Measurements from ENCODE around the gene SPDEF. TPM values are rescaled to one million over a fixed set of nuclear protein-coding genes. Genes with fewer than 3 reads are reported as not detected.
A peak's percentile ranks its signal among the peaks of the same experiment; 100 is the strongest.

Gene SPDEF
- total and polyA plus RNA-seq, 7 experiments from 2014 or later: 0.39 to 0.40 TPM; not detected in 5

GRCh38 chr6:34589691-34590090, 33.6 kb upstream of the SPDEF start:
- Histone ChIP-seq H3K27ac (ENCODE audit: low read depth, low read length) (no peak overlapping the region), H3K4me3 (ENCODE audit: low read length) (no peak overlapping the region), H3K9me3 (ENCODE audit: control insufficient read depth in 2 of 3, low read length in 3 of 3) (no peaks in the 10 kb centered on the region), H3K4me1 (ENCODE audit: control insufficient read depth in 2 of 2, insufficient read depth in 2 of 2, low read length in 2 of 2) (peaks cover 0 to 4% of the 10 kb centered on the region in 2 donors), H3K27me3 (ENCODE audit: control insufficient read depth in 2 of 2, insufficient read depth in 2 of 2, low read length in 2 of 2) (no peaks in the 10 kb centered on the region), H3K36me3 (ENCODE audit: control insufficient read depth in 2 of 3, insufficient read depth in 3 of 3, low read length in 3 of 3) (peaks cover 0 to 44% (median 7%) of the 10 kb centered on the region in 3 experiments)
- no peak overlapping the region for H3K27ac Mint-ChIP-seq
- POLR2A ChIA-PET: no interaction called here
- no peaks in the 10 kb centered on the region for H3K9me3 Mint-ChIP-seq
- ATAC-seq: no peak
- peaks cover 9 to 30% (median 17%) of the 10 kb centered on the region in 7 donors for H3K4me1 Mint-ChIP-seq
- H3K4me3 Mint-ChIP-seq: no peak overlapping the region
- H3K27me3 Mint-ChIP-seq: no peaks in the 10 kb centered on the region
- peaks cover 0 to 10% (median 7%) of the 10 kb centered on the region in 5 donors for H3K36me3 Mint-ChIP-seq
- DNase-seq: no peak
- CTCF ChIA-PET: no interaction called here
- intact Hi-C loops (cut with micrococcal nuclease): no loop called here

GRCh38 chr6:34589140-34589539, 33.0 kb upstream of the SPDEF start:
- H3K27ac Mint-ChIP-seq: no peak overlapping the region
- POLR2A ChIA-PET: no interaction called here
- DNase-seq: no peak
- no peak overlapping the region for H3K4me3 ChIP-seq (ENCODE audit: low read length)
- CTCF ChIA-PET: no interaction called here
- peaks cover 0 to 44% (median 7%) of the 10 kb centered on the region in 3 experiments for H3K36me3 ChIP-seq (ENCODE audit: control insufficient read depth in 2 of 3, insufficient read depth in 3 of 3, low read length in 3 of 3)
- H3K36me3 Mint-ChIP-seq: peaks cover 0 to 10% (median 7%) of the 10 kb centered on the region in 5 donors
- H3K4me1 Mint-ChIP-seq: peaks cover 11 to 29% (median 18%) of the 10 kb centered on the region in 7 donors
- H3K27me3 ChIP-seq (ENCODE audit: control insufficient read depth in 2 of 2, insufficient read depth in 2 of 2, low read length in 2 of 2): no peaks in the 10 kb centered on the region
- H3K4me1 ChIP-seq (ENCODE audit: control insufficient read depth in 2 of 2, insufficient read depth in 2 of 2, low read length in 2 of 2): peaks cover 0 to 4% of the 10 kb centered on the region in 2 donors
- ATAC-seq: no peak
- no peaks in the 10 kb centered on the region for H3K9me3 ChIP-seq (ENCODE audit: control insufficient read depth in 2 of 3, low read length in 3 of 3)
- H3K9me3 Mint-ChIP-seq: no peaks in the 10 kb centered on the region
- no peaks in the 10 kb centered on the region for H3K27me3 Mint-ChIP-seq
- no peak overlapping the region for H3K27ac ChIP-seq (ENCODE audit: low read depth, low read length)
- no peak overlapping the region for H3K4me3 Mint-ChIP-seq
- intact Hi-C loops (cut with micrococcal nuclease): no loop called here

- Mint-ChIP-seq H3K9me3 (no peaks in the 10 kb centered on the region), H3K27ac (peak overlapping the region in 2 of 9 donors; percentile 36 to 48), H3K4me3 (no peak overlapping the region), H3K27me3 (no peaks in the 10 kb centered on the region), H3K4me1 (peaks cover 11 to 19% (median 17%) of the 10 kb centered on the region in 7 donors), H3K36me3 (peaks cover 0 to 10% (median 7%) of the 10 kb centered on the region in 5 donors)
- H3K4me1 ChIP-seq (ENCODE audit: control insufficient read depth in 2 of 2, insufficient read depth in 2 of 2, low read length in 2 of 2): peaks cover 0 to 4% of the 10 kb centered on the region in 2 donors
- intact Hi-C loops (cut with micrococcal nuclease): no loop called here
- no peaks in the 10 kb centered on the region for H3K27me3 ChIP-seq (ENCODE audit: control insufficient read depth in 2 of 2, insufficient read depth in 2 of 2, low read length in 2 of 2)
- H3K27ac ChIP-seq (ENCODE audit: low read depth, low read length): no peak overlapping the region
- DNase-seq (no peak), ATAC-seq (no peak)
- CTCF ChIA-PET: no interaction called here
- H3K9me3 ChIP-seq (ENCODE audit: control insufficient read depth in 2 of 3, low read length in 3 of 3): no peaks in the 10 kb centered on the region
- no peak overlapping the region for H3K4me3 ChIP-seq (ENCODE audit: low read length)
- peaks cover 0 to 44% (median 7%) of the 10 kb centered on the region in 3 experiments for H3K36me3 ChIP-seq (ENCODE audit: control insufficient read depth in 2 of 3, insufficient read depth in 3 of 3, low read length in 3 of 3)
- POLR2A ChIA-PET: no interaction called here
Measured at GRCh38 chr6:34587851-34588250, 31.7 kb upstream of the SPDEF start.

- no peak overlapping the region for H3K4me3 ChIP-seq (ENCODE audit: low read length)
- H3K4me3 Mint-ChIP-seq: no peak overlapping the region
- H3K27me3 Mint-ChIP-seq: no peaks in the 10 kb centered on the region
- POLR2A ChIA-PET: interaction anchor here (0.6 kb wide), 1 partner anchor 706 kb away, joined by 3 read pairs; no protein-coding TSS in a partner anchor
- peaks cover 11 to 19% (median 17%) of the 10 kb centered on the region in 7 donors for H3K4me1 Mint-ChIP-seq
- H3K36me3 ChIP-seq (ENCODE audit: control insufficient read depth in 2 of 3, insufficient read depth in 3 of 3, low read length in 3 of 3): peaks cover 0 to 44% (median 7%) of the 10 kb centered on the region in 3 experiments
- H3K36me3 Mint-ChIP-seq: peaks cover 0 to 10% (median 7%) of the 10 kb centered on the region in 5 donors
- no peaks in the 10 kb centered on the region for H3K27me3 ChIP-seq (ENCODE audit: control insufficient read depth in 2 of 2, insufficient read depth in 2 of 2, low read length in 2 of 2)
- CTCF ChIA-PET: no interaction called here
- intact Hi-C loops (cut with micrococcal nuclease): no loop called here
- no peaks in the 10 kb centered on the region for H3K9me3 ChIP-seq (ENCODE audit: control insufficient read depth in 2 of 3, low read length in 3 of 3)
- peak overlapping the region in 1 of 9 donors; percentile 48 for H3K27ac Mint-ChIP-seq
- peaks cover 0 to 4% of the 10 kb centered on the region in 2 donors for H3K4me1 ChIP-seq (ENCODE audit: control insufficient read depth in 2 of 2, insufficient read depth in 2 of 2, low read length in 2 of 2)
- ATAC-seq (no peak), DNase-seq (no peak)
- no peak overlapping the region for H3K27ac ChIP-seq (ENCODE audit: low read depth, low read length)
- H3K9me3 Mint-ChIP-seq: no peaks in the 10 kb centered on the region
Measured at GRCh38 chr6:34587325-34587724, 31.2 kb upstream of the SPDEF start.

GRCh38 chr6:34586327-34587040, 30.4 kb upstream of the SPDEF start:
- Histone ChIP-seq H3K27me3 (ENCODE audit: control insufficient read depth in 2 of 2, insufficient read depth in 2 of 2, low read length in 2 of 2) (no peaks in the 10 kb centered on the region), H3K4me1 (ENCODE audit: control insufficient read depth in 2 of 2, insufficient read depth in 2 of 2, low read length in 2 of 2) (no peaks in the 10 kb centered on the region), H3K4me3 (ENCODE audit: low read length) (no peak overlapping the region), H3K9me3 (ENCODE audit: control insufficient read depth in 2 of 3, low read length in 3 of 3) (no peaks in the 10 kb centered on the region), H3K36me3 (ENCODE audit: control insufficient read depth in 2 of 3, insufficient read depth in 3 of 3, low read length in 3 of 3) (peaks cover 0 to 44% (median 7%) of the 10 kb centered on the region in 3 experiments), H3K27ac (ENCODE audit: low read depth, low read length) (no peak overlapping the region)
- Mint-ChIP-seq H3K4me1 (peaks cover 5 to 11% (median 9%) of the 10 kb centered on the region in 7 donors), H3K9me3 (no peaks in the 10 kb centered on the region), H3K27ac (peak overlapping the region in 2 of 9 donors; percentile 28 to 38), H3K36me3 (peaks cover 0 to 10% (median 7%) of the 10 kb centered on the region in 5 donors), H3K4me3 (no peak overlapping the region), H3K27me3 (no peaks in the 10 kb centered on the region)
- DNase-seq (no peak), ATAC-seq (no peak)
- intact Hi-C loops (cut with micrococcal nuclease): no loop called here
- ChIA-PET CTCF (no interaction called here), POLR2A (interaction anchor here (0.6 kb wide), 2 partner anchors 154 to 706 kb away, joined by 3 to 4 read pairs; no protein-coding TSS in a partner anchor)

- H3K36me3 ChIP-seq (ENCODE audit: control insufficient read depth in 2 of 3, insufficient read depth in 3 of 3, low read length in 3 of 3): peaks cover 0 to 43% (median 7%) of the 10 kb centered on the region in 3 experiments
- H3K4me1 ChIP-seq (ENCODE audit: control insufficient read depth in 2 of 2, insufficient read depth in 2 of 2, low read length in 2 of 2): no peaks in the 10 kb centered on the region
- Mint-ChIP-seq H3K27ac (peak overlapping the region in 3 of 9 donors; percentile 0 to 74 (median 11)), H3K36me3 (peaks cover 0 to 8% (median 3%) of the 10 kb centered on the region in 5 donors), H3K27me3 (no peaks in the 10 kb centered on the region), H3K4me1 (peaks cover 1 to 11% (median 6%) of the 10 kb centered on the region in 7 donors), H3K4me3 (no peak overlapping the region), H3K9me3 (no peaks in the 10 kb centered on the region)
- CTCF ChIA-PET: interaction anchor here (0.5 to 0.7 kb wide), 2 partner anchors 49 to 139 kb away, joined by 3 to 4 read pairs; no protein-coding TSS in a partner anchor
- intact Hi-C loops (cut with micrococcal nuclease): no loop called here
- no peak for ATAC-seq
- no peak overlapping the region for H3K4me3 ChIP-seq (ENCODE audit: low read length)
- H3K27ac ChIP-seq (ENCODE audit: low read depth, low read length): no peak overlapping the region
- POLR2A ChIA-PET: interaction anchor here (0.6 kb wide), 1 partner anchor 1061 kb away, joined by 3 read pairs; no protein-coding TSS in a partner anchor
- H3K9me3 ChIP-seq (ENCODE audit: control insufficient read depth in 2 of 3, low read length in 3 of 3): no peaks in the 10 kb centered on the region
- no peaks in the 10 kb centered on the region for H3K27me3 ChIP-seq (ENCODE audit: control insufficient read depth in 2 of 2, insufficient read depth in 2 of 2, low read length in 2 of 2)
- DNase-seq: no peak
Measured at GRCh38 chr6:34585512-34586061, 29.5 kb upstream of the SPDEF start.

Data from naive thymus-derived CD4-positive, alpha-beta T cell (primary cell).